Neural crest cell (in vitro differentiated cells): ENCODE measurements around the gene ELMOD1. TPM values are rescaled to one million over a fixed set of nuclear protein-coding genes. Genes with fewer than 3 reads are reported as not detected.

Source experiments
- DNase-seq: peaks from one replicate; pipeline ENCODE4 v3.0.0; 2021; ENCODE audit warnings: low read depth, mixed read lengths, low spot score
- H3K27ac Mint-ChIP-seq: one replicate; pipeline ENCODE4 v1.8.0; 2021; ENCODE audit warnings: mild to moderate bottlenecking, mixed read lengths; ENCODE audit not compliant: unreplicated experiment
- H3K27me3 Mint-ChIP-seq: 2 replicates; pipeline ENCODE4 v1.8.0; 2021; ENCODE audit warnings: low read depth, mild to moderate bottlenecking, mixed read lengths
- H3K36me3 Mint-ChIP-seq: 2 replicates; pipeline ENCODE4 v1.8.0; 2021; ENCODE audit warnings: low read depth, mild to moderate bottlenecking, mixed read lengths
- H3K4me1 Mint-ChIP-seq: 2 replicates; pipeline ENCODE4 v1.8.0; 2021; ENCODE audit warnings: mixed read lengths
- H3K4me3 Mint-ChIP-seq: one replicate; pipeline ENCODE4 v1.8.0; 2021; ENCODE audit warnings: mild to moderate bottlenecking, mixed read lengths
- H3K9me3 Mint-ChIP-seq: 2 replicates; pipeline ENCODE4 v1.8.0; 2021; ENCODE audit warnings: mixed read lengths
- CTCF ChIP-seq: fragments of 200-600 bp; sonication (generic); conservative IDR thresholded peaks from 2 replicates; pipeline ENCODE4 v1.5.0; 2021; ENCODE audit warnings: antibody characterized with exemption, mild to moderate bottlenecking
- total RNA-seq: library from RNA; stranded (reverse); gene quantifications from 2 replicates; pipeline ENCODE4 v1.2.1, GENCODE V29; 2021

Gene ELMOD1
- total RNA-seq, 1 donor from 2014 or later = 0.40 TPM

- H3K4me3 Mint-ChIP-seq = no peak overlapping the region
- H3K36me3 Mint-ChIP-seq = no peaks in the 10 kb centered on the region
- H3K27ac Mint-ChIP-seq = no peak overlapping the region
- H3K9me3 Mint-ChIP-seq = no peaks in the 10 kb centered on the region
- H3K27me3 Mint-ChIP-seq = no peaks in the 10 kb centered on the region
- no peak for DNase-seq
- TF ChIP-seq CTCF = no peak
- H3K4me1 Mint-ChIP-seq = no peaks in the 10 kb centered on the region
These were observed 85.0 kb downstream of the ELMOD1 start for GRCh38 chr11:107675902-107676301.

- Mint-ChIP-seq H3K27ac (no peak overlapping the region), H3K36me3 (no peaks in the 10 kb centered on the region), H3K4me3 (no peak overlapping the region), H3K27me3 (no peaks in the 10 kb centered on the region), H3K9me3 (no peaks in the 10 kb centered on the region), H3K4me1 (no peaks in the 10 kb centered on the region)
- no peak for DNase-seq
- TF ChIP-seq CTCF = no peak
These were observed 85.5 kb downstream of the ELMOD1 start for GRCh38 chr11:107676336-107677057.

GRCh38 chr11:107677924-107678631, 87.1 kb downstream of the ELMOD1 start:
- no peak for TF ChIP-seq CTCF
- Mint-ChIP-seq H3K27ac (no peak overlapping the region), H3K4me1 (no peaks in the 10 kb centered on the region), H3K4me3 (no peak overlapping the region), H3K36me3 (no peaks in the 10 kb centered on the region), H3K27me3 (no peaks in the 10 kb centered on the region), H3K9me3 (no peaks in the 10 kb centered on the region)
- DNase-seq = no peak

- H3K9me3 Mint-ChIP-seq = no peaks in the 10 kb centered on the region
- H3K4me3 Mint-ChIP-seq = no peak overlapping the region
- no peak overlapping the region for H3K27ac Mint-ChIP-seq
- H3K36me3 Mint-ChIP-seq = no peaks in the 10 kb centered on the region
- no peak for DNase-seq
- no peaks in the 10 kb centered on the region for H3K4me1 Mint-ChIP-seq
- no peak for TF ChIP-seq CTCF
- no peaks in the 10 kb centered on the region for H3K27me3 Mint-ChIP-seq
These were observed 87.7 kb downstream of the ELMOD1 start for GRCh38 chr11:107678632-107678971.

GRCh38 chr11:107679255-107680024, 88.5 kb downstream of the ELMOD1 start:
- no peaks in the 10 kb centered on the region for H3K4me1 Mint-ChIP-seq
- H3K27ac Mint-ChIP-seq = no peak overlapping the region
- H3K36me3 Mint-ChIP-seq = no peaks in the 10 kb centered on the region
- H3K27me3 Mint-ChIP-seq = no peaks in the 10 kb centered on the region
- H3K4me3 Mint-ChIP-seq = no peak overlapping the region
- peaks cover 3% of the 10 kb centered on the region for H3K9me3 Mint-ChIP-seq
- no peak for DNase-seq
- TF ChIP-seq CTCF = no peak
